Measurements from ENCODE around the gene TRMT5. TPM values are rescaled to one million over a fixed set of nuclear protein-coding genes. Genes with fewer than 3 reads are reported as not detected.
A peak's percentile ranks its signal among the peaks of the same experiment; 100 is the strongest.

TRMT5 gene
- total RNA-seq, 1 experiment from 2014 or later: 24.9 TPM

GRCh38 chr14:60931218-60931617 is 49.7 kb downstream of the TRMT5 start:
- Histone ChIP-seq H3K14ac (ENCODE audit: insufficient read depth, low read length) (no peak overlapping the region), H3K79me2 (ENCODE audit: insufficient read depth, low read length) (no peaks in the 10 kb centered on the region), H3K23me2 (ENCODE audit: insufficient read length, low read depth, low read length, poor library complexity, severe bottlenecking) (no peaks in the 10 kb centered on the region), H3K9me3 (ENCODE audit: control insufficient read depth, low read depth, low read length) (no peaks in the 10 kb centered on the region), H3T11ph (ENCODE audit: low read length) (no peak overlapping the region), H3K18ac (ENCODE audit: insufficient read length, low read depth, low read length) (no peak overlapping the region), H2AK5ac (ENCODE audit: insufficient read length, low read length) (no peak overlapping the region), H4K20me1 (ENCODE audit: control insufficient read depth, insufficient read depth, insufficient read length) (no peaks in the 10 kb centered on the region), H4K5ac (ENCODE audit: insufficient read length, low read depth, low read length) (no peak overlapping the region), H2AFZ (ENCODE audit: low read length) (no peak overlapping the region), H3K9ac (ENCODE audit: extremely low read depth, insufficient read length, low read length) (no peak overlapping the region), H3K56ac (ENCODE audit: insufficient read length, low read depth, low read length) (no peak overlapping the region), H3K23ac (ENCODE audit: insufficient read length, low read depth, low read length) (no peak overlapping the region), H2BK15ac (ENCODE audit: low read depth, low read length) (no peak overlapping the region), H4K8ac (replicated peaks; ENCODE audit: insufficient read length, low read depth, low read length) (no peak overlapping the region), H3K4me1 (ENCODE audit: insufficient read depth, low read length) (no peaks in the 10 kb centered on the region), H3K27me3 (ENCODE audit: insufficient read depth, low read length) (no peaks in the 10 kb centered on the region), H3K4ac (ENCODE audit: low read depth, low read length) (no peak overlapping the region), H2BK12ac (ENCODE audit: insufficient read length, low read depth, low read length) (no peak overlapping the region), H2BK120ac (ENCODE audit: low read depth, low read length, poor library complexity, severe bottlenecking) (no peak overlapping the region), H4K91ac (ENCODE audit: insufficient read length, low read depth, low read length) (no peak overlapping the region), H3K27ac (ENCODE audit: insufficient read length, low read depth, low read length) (no peak overlapping the region), H2BK20ac (ENCODE audit: low read depth, low read length, poor library complexity, severe bottlenecking) (no peak overlapping the region), H3K79me1 (ENCODE audit: insufficient read depth, low read depth, low read length, poor library complexity, severe bottlenecking) (no peaks in the 10 kb centered on the region), H2BK5ac (ENCODE audit: insufficient read length, low read length) (no peak overlapping the region), H3K4me2 (ENCODE audit: insufficient read depth, insufficient read length, low read length) (no peak overlapping the region)
- Mint-ChIP-seq H3K36me3 (ENCODE audit: insufficient read depth in 1 of 3, low read depth in 3 of 3) (no peaks in the 10 kb centered on the region), H3K27ac (peak overlapping the region; percentile 4 to 57 (median 55); a peak in 2 of 7 replicates), H3K9me3 (no peaks in the 10 kb centered on the region), H3K4me1 (peaks cover 12% of the 10 kb centered on the region in 2 experiments; a peak in 3 of 4 replicates), H3K4me3 (no peak overlapping the region), H3K27me3 (ENCODE audit: low read depth) (no peaks in the 10 kb centered on the region; the same call in 1 of the 2 replicates)
- WGBS (ENCODE audit: extremely low coverage, insufficient read length, low lambda C conversion rate): no CpG with 5 or more reads among the region's 1 CpG
- DNase-seq: no peak
- TF ChIP-seq CTCF (conservative IDR thresholded peaks at IDR 0.05): no peak
